H4 (cell line): Measurements from ENCODE around the gene CDYL2. TPM values are rescaled to one million over a fixed set of nuclear protein-coding genes. Genes with fewer than 3 reads are reported as not detected.

Experiments
- total RNA-seq: library from RNA; depleted of rRNA; stranded (reverse); fragments of >200 nt; shearing (Covaris generic); gene quantifications from 2 replicates; pipeline ENCODE4 v1.2.3, GENCODE V29; 2014; rRNA removed

CDYL2 gene
- total RNA-seq, 1 experiment from 2014 or later, result 5.7 TPM

Other genes with a start within 250 kb of the CDYL2 start
- 135 and 176 TPM in 2 replicates for gene CMC2, start 202.3 kb upstream of the CDYL2 start, total RNA-seq
- gene CENPN, start 202.6 kb upstream of the CDYL2 start, total RNA-seq, result 147 and 234 TPM in 2 replicates
- gene ATMIN, start 231.2 kb upstream of the CDYL2 start, total RNA-seq, result 36.5 and 44.2 TPM in 2 replicates